Transverse colon (tissue), 4 donors: ENCODE results near the gene ANGPTL5.

ENCODE experiments used
- EP300 ChIP-seq: sonication (generic); formaldehyde crosslinking; IDR thresholded peaks from one replicate; pipeline ENCODE4 v1.6.1; 2017; ENCODE audit warnings: antibody characterized with exemption, low read depth
- POLR2AphosphoS5 ChIP-seq, 3 donors: sonication (generic); formaldehyde crosslinking; IDR thresholded peaks; one replicate each; pipeline ENCODE4 v1.6.1; 2016; ENCODE audit warnings: antibody characterized with exemption in 3 of 3
- TF ChIP-seq, protein P1 (sequence below), 5 experiments: fragments of 200-600 bp in 3 of 5; fragments of 450-650 bp in 2 of 5; sonication (generic) in 3 of 5; IDR thresholded peaks; 1 replicate in 2 of 5; 2 replicates in 3 of 5; pipeline ENCODE4 v1.5.1; 2016 to 2017; ENCODE audit warnings: antibody characterized with exemption in 5 of 5, inconsistent platforms in 3 of 5, mild to moderate bottlenecking in 2 of 5, moderate library complexity in 1 of 5

DNA sequence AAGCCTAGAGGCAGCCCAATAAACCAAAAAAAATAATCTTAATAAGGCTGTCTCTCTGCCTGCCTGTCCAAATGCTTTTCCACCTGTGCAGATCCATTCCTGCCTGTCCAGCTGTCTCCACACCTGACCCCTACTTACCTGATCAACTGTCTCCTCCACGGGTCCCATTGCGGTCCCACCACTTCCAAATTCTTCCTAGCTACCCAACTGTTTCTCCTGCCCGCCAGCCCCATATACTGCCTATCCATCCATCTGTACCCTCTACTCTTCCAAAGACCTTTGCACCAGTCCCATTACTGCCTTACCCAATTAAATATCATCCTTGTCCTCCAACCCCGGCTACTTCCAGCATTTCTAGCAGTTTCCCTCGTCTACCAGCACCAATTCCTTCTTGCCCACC is 39.4 kb upstream of the ANGPTL5 start:
- TF ChIP-seq, protein P1, sequence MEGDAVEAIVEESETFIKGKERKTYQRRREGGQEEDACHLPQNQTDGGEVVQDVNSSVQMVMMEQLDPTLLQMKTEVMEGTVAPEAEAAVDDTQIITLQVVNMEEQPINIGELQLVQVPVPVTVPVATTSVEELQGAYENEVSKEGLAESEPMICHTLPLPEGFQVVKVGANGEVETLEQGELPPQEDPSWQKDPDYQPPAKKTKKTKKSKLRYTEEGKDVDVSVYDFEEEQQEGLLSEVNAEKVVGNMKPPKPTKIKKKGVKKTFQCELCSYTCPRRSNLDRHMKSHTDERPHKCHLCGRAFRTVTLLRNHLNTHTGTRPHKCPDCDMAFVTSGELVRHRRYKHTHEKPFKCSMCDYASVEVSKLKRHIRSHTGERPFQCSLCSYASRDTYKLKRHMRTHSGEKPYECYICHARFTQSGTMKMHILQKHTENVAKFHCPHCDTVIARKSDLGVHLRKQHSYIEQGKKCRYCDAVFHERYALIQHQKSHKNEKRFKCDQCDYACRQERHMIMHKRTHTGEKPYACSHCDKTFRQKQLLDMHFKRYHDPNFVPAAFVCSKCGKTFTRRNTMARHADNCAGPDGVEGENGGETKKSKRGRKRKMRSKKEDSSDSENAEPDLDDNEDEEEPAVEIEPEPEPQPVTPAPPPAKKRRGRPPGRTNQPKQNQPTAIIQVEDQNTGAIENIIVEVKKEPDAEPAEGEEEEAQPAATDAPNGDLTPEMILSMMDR (IDR thresholded peaks at IDR 0.05) = no peak
- TF ChIP-seq POLR2AphosphoS5 (IDR thresholded peaks at IDR 0.05) (no peak), EP300 (no peak)
